ACC112 (cell line): Measurements from ENCODE around the gene FCGR3B.
"Not testable (repeated sequence)": the region's sequence is repeated elsewhere in the genome, so short reads cannot be mapped to it uniquely, and the experiment has no call there.

Experiments
- H2AFZ ChIP-seq: fragments of 200-600 bp; sonication (generic); one replicate; pipeline ENCODE4 v1.6.0; 2017; ENCODE audit warnings: antibody characterized with exemption, low read length; ENCODE audit not compliant: unreplicated experiment
- H3K27ac ChIP-seq: fragments of 200-600 bp; sonication (generic); 2 replicates; pipeline ENCODE4 v1.5.1; 2014; ENCODE audit warnings: low read depth, mild to moderate bottlenecking, antibody characterized with exemption, low read length, moderate library complexity
- H3K27me3 ChIP-seq: fragments of 200-600 bp; sonication (generic); 2 replicates; pipeline ENCODE4 v1.6.1; 2014; ENCODE audit warnings: mild to moderate bottlenecking, antibody characterized with exemption, low read length, moderate library complexity, mixed read lengths; ENCODE audit not compliant: insufficient read depth
- H3K36me3 ChIP-seq: fragments of 200-600 bp; sonication (generic); 2 replicates; pipeline ENCODE4 v1.6.1; 2016; ENCODE audit warnings: mild to moderate bottlenecking, antibody characterized with exemption, low read length, moderate library complexity, mixed read lengths; ENCODE audit not compliant: insufficient read depth
- H3K4me1 ChIP-seq: fragments of 200-600 bp; sonication (generic); one replicate; pipeline ENCODE4 v1.6.1; 2016; ENCODE audit warnings: low read length, mixed read lengths; ENCODE audit not compliant: insufficient read depth, unreplicated experiment, control insufficient read depth
- H3K4me3 ChIP-seq: fragments of 200-600 bp; sonication (generic); 2 replicates; pipeline ENCODE4 v1.5.1; 2014; ENCODE audit warnings: mild to moderate bottlenecking, low read depth, low read length
- H3K79me2 ChIP-seq: fragments of 200-600 bp; sonication (generic); one replicate; pipeline ENCODE4 v1.6.0; 2016; ENCODE audit warnings: low read length; ENCODE audit not compliant: control insufficient read depth, unreplicated experiment, insufficient read depth

Gene FCGR3B

GRCh38 chr1:161579856-161580507, 51.0 kb downstream of the FCGR3B start:
- H3K79me2 ChIP-seq, H3K4me3 ChIP-seq, H3K36me3 ChIP-seq, H2AFZ ChIP-seq, H3K27ac ChIP-seq, H3K4me1 ChIP-seq, H3K27me3 ChIP-seq: not testable (repeated sequence)

- not testable (repeated sequence) for H2AFZ ChIP-seq, H3K79me2 ChIP-seq, H3K27ac ChIP-seq, H3K36me3 ChIP-seq, H3K4me1 ChIP-seq, H3K27me3 ChIP-seq, H3K4me3 ChIP-seq
These were observed 54.3 kb downstream of the FCGR3B start for GRCh38 chr1:161576676-161577075.
